HepG2 (cell line): ENCODE results near the gene PSENEN. TPM values are rescaled to one million over a fixed set of nuclear protein-coding genes. Genes with fewer than 3 reads are reported as not detected.
A peak's percentile ranks its signal among the peaks of the same experiment; 100 is the strongest.

Experiments
- ARNT2 ChIP-seq: sonication (generic); formaldehyde crosslinking; IDR thresholded peaks from 2 replicates; pipeline ENCODE4 v1.8.0; 2022; ENCODE audit warnings: mild to moderate bottlenecking, low read depth, missing genetic modification reagents, moderate library complexity
- ELF1 ChIP-seq: sonication (generic); formaldehyde crosslinking; IDR thresholded peaks from 2 replicates; pipeline ENCODE4 v1.4.0; 2020; ENCODE audit warnings: missing genetic modification reagents
- IKZF5 ChIP-seq: IDR thresholded peaks from 2 replicates; pipeline ENCODE4 v1.6.1; 2018; ENCODE audit warnings: missing genetic modification reagents, mild to moderate bottlenecking, missing compliant biosample characterization
- JUN ChIP-seq: sonication (generic); formaldehyde crosslinking; IDR thresholded peaks from 2 replicates; pipeline ENCODE4 v1.4.0; 2020; ENCODE audit warnings: mild to moderate bottlenecking, missing genetic modification reagents
- KMT2B ChIP-seq: IDR thresholded peaks from 2 replicates; pipeline ENCODE4 v1.6.1; 2016; ENCODE audit warnings: missing genetic modification reagents, missing compliant biosample characterization
- MTF2 ChIP-seq: sonication (generic); formaldehyde crosslinking; IDR thresholded peaks from 2 replicates; pipeline ENCODE4 v1.5.0; 2020; ENCODE audit warnings: missing genetic modification reagents, borderline replicate concordance
- MXD1 ChIP-seq: sonication (generic); formaldehyde crosslinking; IDR thresholded peaks from 2 replicates; pipeline ENCODE4 v1.4.0; 2020; ENCODE audit warnings: mild to moderate bottlenecking, missing genetic modification reagents
- ONECUT2 ChIP-seq: sonication (generic); formaldehyde crosslinking; IDR thresholded peaks from 2 replicates; pipeline ENCODE4 v1.4.0; 2020; ENCODE audit warnings: missing genetic modification reagents
- PAX8 ChIP-seq: sonication (generic); formaldehyde crosslinking; IDR thresholded peaks from 2 replicates; pipeline ENCODE4 v1.8.0; 2022; ENCODE audit warnings: mild to moderate bottlenecking, missing genetic modification reagents, borderline replicate concordance
- PLRG1 ChIP-seq: fragments of 450-650 bp; conservative IDR thresholded peaks from 2 replicates; pipeline ENCODE4 v1.6.1; 2016
- RFXANK ChIP-seq: IDR thresholded peaks from 2 replicates; pipeline ENCODE4 v1.6.1; 2016
- RFXAP ChIP-seq: sonication (generic); formaldehyde crosslinking; IDR thresholded peaks from 2 replicates; pipeline ENCODE4 v1.4.0; 2020; ENCODE audit warnings: missing genetic modification reagents, borderline replicate concordance
- SMAD3 ChIP-seq: sonication (generic); formaldehyde crosslinking; IDR thresholded peaks from 2 replicates; pipeline ENCODE4 v1.4.0; 2020; ENCODE audit warnings: missing genetic modification reagents
- SNAPC4 ChIP-seq: sonication (generic); formaldehyde crosslinking; IDR thresholded peaks from 2 replicates; pipeline ENCODE4 v1.4.0; 2020; ENCODE audit warnings: mild to moderate bottlenecking, missing genetic modification reagents
- TAF1 ChIP-seq: sonication (generic); formaldehyde crosslinking; IDR thresholded peaks from 2 replicates; pipeline ENCODE4 v1.4.0; 2020; ENCODE audit warnings: missing genetic modification reagents
- TBP ChIP-seq: sonication (generic); formaldehyde crosslinking; IDR thresholded peaks from 2 replicates; pipeline ENCODE4 v1.5.0; 2020; ENCODE audit warnings: missing genetic modification reagents
- ZBTB25 ChIP-seq: IDR thresholded peaks from 2 replicates; pipeline ENCODE4 v1.6.1; 2018; ENCODE audit warnings: missing genetic modification reagents
- ZFP90 ChIP-seq: sonication (generic); formaldehyde crosslinking; IDR thresholded peaks from 2 replicates; pipeline ENCODE4 v1.8.0; 2022; ENCODE audit warnings: missing genetic modification reagents, mild to moderate bottlenecking, inconsistent platforms, borderline replicate concordance
- ZNF275 ChIP-seq: sonication (generic); formaldehyde crosslinking; IDR thresholded peaks from 2 replicates; pipeline ENCODE4 v1.8.0; 2022; ENCODE audit warnings: missing genetic modification reagents, mild to moderate bottlenecking, inconsistent platforms, borderline replicate concordance
- ZNF446 ChIP-seq: sonication (generic); formaldehyde crosslinking; IDR thresholded peaks from 2 replicates; pipeline ENCODE4 v1.5.0; 2020; ENCODE audit warnings: mild to moderate bottlenecking, missing genetic modification reagents
- ZNF724P ChIP-seq: sonication (generic); formaldehyde crosslinking; IDR thresholded peaks from 2 replicates; pipeline ENCODE4 v1.8.0; 2022; ENCODE audit warnings: missing genetic modification reagents, borderline replicate concordance
- polyA plus RNA-seq, 8 experiments: library from polyadenylated mRNA; depleted of rRNA in 3 of 8; stranded (reverse) in 7 of 8; unstranded in 1 of 8; fragments of >200 nt; fragmentation: Illumina TruSeq in 4 of 8; extraction: Trizol in 4 of 8; gene quantifications; 2 replicates each; pipeline versions ENCODE4 v1.2.1 to v1.2.3, GENCODE V29; 2011 to 2016; ENCODE audit warnings: low read depth in 4 of 8, missing spikeins in 1 of 8, mixed read lengths in 1 of 8; ENCODE audit not compliant: insufficient read depth in 1 of 8
- total RNA-seq, 5 experiments: library from RNA; depleted of rRNA; stranded (reverse); fragments of >200 nt; fragmentation: Illumina TruSeq; extraction: Trizol; gene quantifications; 2 replicates each; pipeline ENCODE4 v1.2.3, GENCODE V29; 2016; ENCODE audit warnings: low read depth in 1 of 5

PSENEN gene
- total and polyA plus RNA-seq, 2 of the 13 experiments (the other 11 are each of a cell fraction or from before 2014, with no cell fraction given) = 16.9 to 34.2 TPM

GRCh38 chr19:35715981-35716800, 29.3 kb upstream of the PSENEN start (continued):
- 0 out of 2 replicates have a peak, but pooled peaks have one; percentile 37 for TF ChIP-seq RFXANK (CRISPR knock-in tag)
- peak; percentile 74; the same call in 1 of the 2 replicates for TF ChIP-seq PAX8 (CRISPR knock-in tag)
- peak; percentile 47; the same call in 1 of the 2 replicates for TF ChIP-seq TAF1 (CRISPR knock-in tag)
- TF ChIP-seq PLRG1 = no peak
- TF ChIP-seq ELF1 (CRISPR knock-in tag) = peak; percentile 30; the same call in 1 of the 2 replicates
- 0 out of 2 replicates have a peak, but pooled peaks have one; percentile 50 for TF ChIP-seq ZFP90
- TF ChIP-seq ZBTB25 (CRISPR knock-in tag) = no peak
- no peak for TF ChIP-seq ZNF275 (CRISPR knock-in tag)
- no peak for TF ChIP-seq MTF2 (CRISPR knock-in tag)
- TF ChIP-seq ONECUT2 = no peak
- 0 out of 2 replicates have a peak, but pooled peaks have one; percentile 18 for TF ChIP-seq SMAD3
- no peak for TF ChIP-seq ZNF446
- no peak for TF ChIP-seq TBP (CRISPR knock-in tag)
- TF ChIP-seq ZNF724P (CRISPR knock-in tag) = no peak; the same call in 1 of the 2 replicates
- TF ChIP-seq JUN (CRISPR knock-in tag) = no peak
- no peak; the same call in 1 of the 2 replicates for TF ChIP-seq IKZF5 (CRISPR knock-in tag)
- no peak for TF ChIP-seq RFXAP
- TF ChIP-seq ARNT2 (CRISPR knock-in tag) = no peak
- TF ChIP-seq KMT2B (CRISPR knock-in tag) = 0 out of 2 replicates have a peak, but pooled peaks have one; percentile 14
- no peak for TF ChIP-seq SNAPC4 (CRISPR knock-in tag)
- TF ChIP-seq MXD1 (CRISPR knock-in tag) = peak; percentile 69; the same call in 1 of the 2 replicates
